ENCODE data around the gene TRANK1.
"Not testable (repeated sequence)": the region's sequence is repeated elsewhere in the genome, so short reads cannot be mapped to it uniquely, and the experiment has no call there.

Gene TRANK1

GRCh38 chr3:36909181-36909580 lies 35.7 kb downstream of the TRANK1 start:
- H3K9me3 Mint-ChIP-seq = no peaks in the 10 kb centered on the region
- peaks cover 80% of the 10 kb centered on the region for H3K4me1 Mint-ChIP-seq
- peaks cover 1% of the 10 kb centered on the region for H3K36me3 Mint-ChIP-seq
- H3K27me3 Mint-ChIP-seq = no peaks in the 10 kb centered on the region
- peak overlapping the region; percentile 94 for H3K4me3 Mint-ChIP-seq
- peak overlapping the region; percentile 97 for H3K27ac Mint-ChIP-seq

- Mint-ChIP-seq H3K9me3 (no peaks in the 10 kb centered on the region), H3K4me3 (peak overlapping the region; percentile 94), H3K27me3 (no peaks in the 10 kb centered on the region), H3K4me1 (peaks cover 79% of the 10 kb centered on the region), H3K27ac (peak overlapping the region; percentile 97), H3K36me3 (peaks cover 1% of the 10 kb centered on the region)
Observed at GRCh38 chr3:36908647-36909180, 36.1 kb downstream of the TRANK1 start.

DNA sequence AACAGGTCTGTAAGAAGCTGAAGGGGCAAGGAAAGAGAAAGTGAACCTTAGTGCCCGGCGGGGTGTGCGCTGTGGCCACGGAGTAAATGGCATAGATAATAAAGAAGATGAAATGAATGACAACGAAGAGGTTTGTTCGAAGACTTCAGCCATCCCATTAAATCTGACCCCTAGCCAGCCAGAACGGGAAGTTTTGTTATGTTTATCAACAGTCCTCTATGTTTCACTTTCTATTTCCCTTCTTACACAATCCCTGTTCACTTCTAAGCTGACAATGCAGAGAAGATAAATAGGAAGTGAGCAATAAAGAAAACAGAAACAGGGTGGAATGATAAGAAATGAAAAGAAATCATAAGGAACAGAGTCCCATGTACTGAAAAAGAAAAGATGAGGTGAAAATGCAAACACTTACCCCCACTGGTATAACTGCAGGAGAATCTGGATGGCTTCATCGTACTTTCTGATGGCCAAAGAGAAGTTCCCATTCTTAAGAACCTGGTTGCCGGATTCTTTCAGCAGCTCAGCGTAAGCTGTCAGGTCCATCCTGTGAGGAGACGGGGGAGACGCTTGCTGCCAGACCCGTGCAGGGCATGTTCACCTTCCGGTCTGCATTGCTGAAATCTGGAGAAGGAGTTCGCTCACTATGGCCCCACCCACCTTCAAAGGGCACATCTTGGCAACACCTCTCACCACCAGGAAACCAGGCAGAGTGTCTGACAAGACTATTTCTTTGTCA lies 36.8 kb downstream of the TRANK1 start:
- Mint-ChIP-seq H3K27ac (peak overlapping the region; percentile 97), H3K4me1 (peaks cover 79% of the 10 kb centered on the region), H3K36me3 (peaks cover 1% of the 10 kb centered on the region), H3K4me3 (peak overlapping the region; percentile 94), H3K9me3 (no peaks in the 10 kb centered on the region), H3K27me3 (no peaks in the 10 kb centered on the region)

DNA sequence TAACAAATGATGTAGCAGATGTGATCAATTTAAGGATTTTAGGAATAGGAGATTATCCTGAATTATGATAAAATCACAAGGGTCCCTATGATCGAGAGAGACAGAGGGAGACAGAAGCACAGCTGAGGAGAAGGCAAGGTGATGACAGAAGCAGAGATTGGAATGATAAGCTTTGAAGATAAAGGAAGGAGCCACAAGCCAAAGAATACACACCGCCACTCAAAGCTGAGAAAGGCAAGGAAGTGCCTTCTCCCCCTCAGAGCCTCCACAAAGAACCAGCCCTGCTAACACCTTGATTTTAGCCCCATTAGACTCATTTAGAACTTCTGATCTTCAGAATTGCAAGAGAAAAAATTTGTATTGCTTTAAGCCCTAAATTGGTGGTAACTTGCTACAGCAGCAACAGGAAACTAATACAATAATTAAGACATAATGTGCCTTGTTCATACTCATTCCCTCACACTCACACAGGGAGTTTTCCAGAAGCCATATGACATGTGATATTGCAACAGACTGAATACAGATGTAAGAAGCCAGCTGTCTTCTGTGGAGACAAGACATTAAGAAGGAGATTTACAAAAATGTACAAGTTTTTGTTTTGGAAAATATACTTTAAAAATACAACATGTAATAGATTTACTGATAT lies 38.2 kb downstream of the TRANK1 start:
- peak overlapping the region; percentile 86 for H3K27ac Mint-ChIP-seq
- H3K4me1 Mint-ChIP-seq = peaks cover 82% of the 10 kb centered on the region
- peak overlapping the region; percentile 82 for H3K4me3 Mint-ChIP-seq
- H3K27me3 Mint-ChIP-seq = no peaks in the 10 kb centered on the region
- H3K36me3 Mint-ChIP-seq = peaks cover 12% of the 10 kb centered on the region
- no peaks in the 10 kb centered on the region for H3K9me3 Mint-ChIP-seq

DNA sequence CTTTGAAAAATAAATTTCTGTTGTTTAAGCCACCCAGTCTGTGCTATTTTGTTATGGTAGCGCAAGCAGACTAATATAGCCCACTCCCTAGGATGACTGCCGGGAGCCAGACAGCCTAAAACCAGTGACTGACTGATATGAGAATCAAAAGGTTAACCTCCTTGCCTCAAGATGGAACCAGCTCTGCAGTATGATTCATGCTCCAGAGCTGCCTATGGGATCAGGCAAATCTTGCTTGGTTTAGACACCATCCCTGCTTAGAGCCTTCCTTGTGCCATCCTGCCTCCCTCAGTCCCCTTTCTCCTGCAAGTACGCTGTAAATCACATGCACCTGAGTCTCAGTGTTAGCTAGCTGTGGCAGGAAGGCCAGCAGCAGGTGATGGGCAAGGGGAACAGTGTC lies 39.3 kb downstream of the TRANK1 start:
- peaks cover 87% of the 10 kb centered on the region for H3K4me1 Mint-ChIP-seq

DNA sequence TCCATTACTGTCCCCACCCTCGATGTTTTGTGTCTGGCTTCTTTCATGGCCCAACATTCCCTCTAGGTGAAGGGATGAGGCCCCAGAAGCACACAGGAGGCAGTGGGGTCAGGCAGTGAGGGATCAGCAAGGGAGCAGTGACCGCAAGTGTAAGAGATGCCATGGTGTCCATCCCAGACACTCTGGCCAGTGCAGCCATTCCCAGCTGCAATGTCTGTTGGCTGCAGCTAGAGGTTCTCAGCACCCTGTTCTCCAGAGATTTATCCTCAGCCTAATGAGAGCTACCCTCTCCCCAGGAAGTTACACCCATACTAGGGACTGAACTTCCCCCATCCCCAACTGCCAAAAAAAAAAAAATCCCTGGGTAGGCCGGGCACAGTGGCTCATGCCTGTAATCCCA lies 40.2 kb downstream of the TRANK1 start:
- no peaks in the 10 kb centered on the region for H3K27me3 Mint-ChIP-seq
- peak overlapping the region; percentile 39 for H3K4me3 Mint-ChIP-seq
- no peaks in the 10 kb centered on the region for H3K9me3 Mint-ChIP-seq
- peaks cover 92% of the 10 kb centered on the region for H3K4me1 Mint-ChIP-seq
- H3K36me3 Mint-ChIP-seq = peaks cover 15% of the 10 kb centered on the region
- H3K27ac Mint-ChIP-seq = peak overlapping the region; percentile 41

More for the DNA sequence above, 39.3 kb downstream of the TRANK1 start:
- Mint-ChIP-seq H3K36me3 (peaks cover 12% of the 10 kb centered on the region), H3K4me3 (peak overlapping the region; percentile 82), H3K27me3 (no peaks in the 10 kb centered on the region), H3K27ac (peak overlapping the region; percentile 86), H3K9me3 (no peaks in the 10 kb centered on the region)

GRCh38 chr3:36904065-36904464 lies 40.8 kb downstream of the TRANK1 start:
- H3K27ac Mint-ChIP-seq, H3K4me3 Mint-ChIP-seq, H3K9me3 Mint-ChIP-seq, H3K27me3 Mint-ChIP-seq: not testable (repeated sequence)
- Mint-ChIP-seq H3K36me3 (peaks cover 15% of the 10 kb centered on the region), H3K4me1 (peaks cover 91% of the 10 kb centered on the region)

- Mint-ChIP-seq H3K27me3 (no peaks in the 10 kb centered on the region), H3K4me3 (peak overlapping the region; percentile 11), H3K4me1 (peaks cover 87% of the 10 kb centered on the region), H3K9me3 (no peaks in the 10 kb centered on the region), H3K36me3 (peaks cover 16% of the 10 kb centered on the region), H3K27ac (peak overlapping the region; percentile 92)
Observed at GRCh38 chr3:36903119-36903882, 41.6 kb downstream of the TRANK1 start.

DNA sequence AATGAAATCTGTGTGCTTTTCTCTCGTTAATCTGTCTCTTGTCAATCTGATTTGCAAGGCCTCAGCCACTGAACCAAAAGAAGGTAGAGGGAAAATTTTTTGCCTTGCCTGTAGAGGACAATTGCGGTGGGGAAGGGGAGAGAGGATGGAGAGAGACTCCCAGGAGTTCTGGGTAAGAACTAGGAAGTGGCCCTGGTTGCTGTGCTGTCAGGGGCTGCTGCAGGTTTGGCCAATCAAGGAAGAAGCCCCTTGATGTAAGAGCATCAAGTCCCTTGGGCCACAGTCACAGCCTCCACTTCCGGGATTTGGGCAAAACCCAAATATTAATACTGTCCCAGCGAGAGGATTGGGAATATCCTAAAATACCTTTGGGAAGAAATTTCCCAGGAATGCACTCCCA lies 43.3 kb downstream of the TRANK1 start:
- Mint-ChIP-seq H3K36me3 (peaks cover 21% of the 10 kb centered on the region), H3K4me3 (no peak overlapping the region), H3K4me1 (peaks cover 87% of the 10 kb centered on the region), H3K27me3 (no peaks in the 10 kb centered on the region), H3K9me3 (no peaks in the 10 kb centered on the region), H3K27ac (peak overlapping the region; percentile 72)

DNA sequence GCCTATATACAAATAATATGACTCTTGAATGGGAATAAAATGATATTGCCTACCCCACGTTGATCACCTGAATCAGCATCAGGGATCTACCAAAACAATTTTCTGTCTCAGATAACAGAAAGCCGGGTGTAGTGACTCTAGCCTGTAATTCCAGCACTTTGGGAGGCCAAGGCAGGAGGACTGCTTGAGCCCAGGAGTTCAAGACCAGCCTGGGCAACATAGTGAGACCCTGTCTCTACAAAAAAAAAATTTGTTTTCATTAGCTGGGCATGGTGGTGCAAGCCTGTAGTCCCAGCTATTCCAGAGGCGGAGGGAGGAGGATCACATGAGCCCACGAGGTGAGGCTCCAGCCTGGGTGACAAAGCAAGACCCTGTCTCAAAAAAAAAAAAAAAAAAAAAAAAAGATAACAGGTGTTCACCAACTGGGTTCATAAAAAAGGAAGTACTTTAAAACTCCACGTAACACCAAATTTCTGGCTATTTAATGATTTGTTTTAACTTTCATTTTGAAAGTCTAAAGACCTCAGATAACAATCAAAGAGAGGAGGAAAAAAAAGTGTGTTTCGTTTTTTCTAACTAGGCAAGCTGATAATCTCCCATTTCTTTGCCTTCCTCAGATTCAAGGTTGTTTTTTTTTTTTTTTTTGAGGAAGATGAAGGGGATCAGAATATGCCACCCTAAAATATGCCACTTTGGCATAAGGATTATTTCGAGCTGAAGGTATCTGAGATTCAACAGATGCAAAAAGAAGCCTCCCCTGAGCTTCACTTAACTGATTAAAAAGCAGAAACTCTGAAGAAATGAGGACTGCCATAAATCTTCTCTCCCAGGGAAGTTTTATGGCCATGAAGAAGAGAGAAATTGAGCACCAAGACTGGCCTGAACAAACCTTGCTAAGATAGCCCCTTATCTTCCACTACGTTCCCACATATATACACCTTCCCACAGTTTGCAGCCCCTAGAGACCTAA lies 44.1 kb downstream of the TRANK1 start:
- no peaks in the 10 kb centered on the region for H3K27me3 Mint-ChIP-seq
- peak overlapping the region; percentile 87 for H3K27ac Mint-ChIP-seq
- H3K9me3 Mint-ChIP-seq = no peaks in the 10 kb centered on the region
- H3K36me3 Mint-ChIP-seq = peaks cover 23% of the 10 kb centered on the region
- peak overlapping the region; percentile 62 for H3K4me3 Mint-ChIP-seq
- peaks cover 84% of the 10 kb centered on the region for H3K4me1 Mint-ChIP-seq

DNA sequence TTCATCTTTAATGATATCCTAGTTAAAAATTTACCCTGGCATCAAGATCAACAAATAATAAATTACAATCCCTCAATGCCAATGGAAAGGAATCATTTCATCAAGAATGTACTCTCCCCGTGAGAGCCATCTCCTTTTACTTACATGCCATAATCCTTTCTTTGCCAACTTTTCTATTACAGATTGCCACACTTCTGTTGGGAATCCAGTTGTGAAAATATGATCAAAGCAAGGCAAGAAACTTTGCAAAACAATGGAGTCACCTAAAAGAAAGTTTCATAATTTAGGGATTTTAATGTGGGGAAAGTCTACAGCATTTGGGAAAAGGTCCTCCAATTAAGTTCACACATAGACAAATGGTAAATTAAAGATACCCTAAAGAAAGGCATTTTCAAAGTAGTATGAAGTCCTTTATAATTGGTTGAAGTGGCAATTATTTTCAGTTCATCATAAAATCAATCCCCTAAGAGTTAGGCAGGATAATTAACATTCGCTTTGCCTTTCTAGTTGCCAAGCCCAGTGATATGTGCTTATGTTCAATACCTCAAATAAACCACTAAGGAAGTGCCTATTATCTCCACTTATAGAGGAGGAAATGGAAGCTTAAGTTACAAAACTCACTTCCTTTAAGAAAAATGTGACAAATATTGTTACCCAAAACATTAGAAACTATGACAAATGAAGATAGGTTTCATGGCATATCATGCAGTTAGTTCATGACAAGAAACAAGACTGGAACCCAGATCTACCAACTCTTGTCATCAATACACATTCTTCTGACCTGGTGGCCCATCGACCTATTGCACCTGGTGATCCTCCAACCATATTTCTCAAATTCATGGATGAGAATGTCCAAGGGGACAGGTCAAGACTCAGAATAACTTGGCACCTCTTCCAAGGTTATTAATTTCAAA lies 49.1 kb downstream of the TRANK1 start:
- Mint-ChIP-seq H3K27me3 (no peaks in the 10 kb centered on the region), H3K4me3 (peak overlapping the region; percentile 27)

DNA sequence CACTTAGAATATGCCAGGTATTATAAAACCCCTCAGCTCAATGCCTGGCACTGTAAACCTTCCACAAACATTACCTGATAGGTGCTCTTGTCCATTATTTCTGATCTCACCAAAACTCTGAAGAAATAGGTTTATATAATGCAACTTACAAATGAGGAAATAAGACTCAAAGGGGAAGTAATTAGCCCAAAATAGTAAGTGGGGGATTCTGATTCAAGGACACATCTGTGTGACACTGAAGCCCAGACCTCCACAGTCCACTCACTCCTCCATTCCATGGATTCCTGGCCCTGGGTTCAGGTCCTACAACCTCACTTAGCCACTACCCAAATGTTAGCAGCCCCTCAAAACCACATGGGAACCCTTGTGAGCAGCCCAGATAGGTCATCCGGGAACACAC lies 49.9 kb downstream of the TRANK1 start:
- H3K27ac Mint-ChIP-seq = peak overlapping the region; percentile 96

More for the DNA sequence above, 49.1 kb downstream of the TRANK1 start:
- Mint-ChIP-seq H3K27ac (peak overlapping the region; percentile 96), H3K36me3 (peaks cover 28% of the 10 kb centered on the region), H3K4me1 (peaks cover 78% of the 10 kb centered on the region), H3K9me3 (no peaks in the 10 kb centered on the region)

GRCh38 chr3:36893826-36894225 lies 51.0 kb downstream of the TRANK1 start:
- Mint-ChIP-seq H3K4me1 (peaks cover 69% of the 10 kb centered on the region), H3K27ac (peak overlapping the region; percentile 96), H3K4me3 (peak overlapping the region; percentile 37), H3K27me3 (no peaks in the 10 kb centered on the region), H3K9me3 (no peaks in the 10 kb centered on the region), H3K36me3 (peaks cover 29% of the 10 kb centered on the region)

More for the DNA sequence above, 49.9 kb downstream of the TRANK1 start:
- H3K9me3 Mint-ChIP-seq = no peaks in the 10 kb centered on the region
- H3K4me3 Mint-ChIP-seq = no peak overlapping the region
- peaks cover 27% of the 10 kb centered on the region for H3K36me3 Mint-ChIP-seq
- no peaks in the 10 kb centered on the region for H3K27me3 Mint-ChIP-seq
- H3K4me1 Mint-ChIP-seq = peaks cover 76% of the 10 kb centered on the region

GRCh38 chr3:36893137-36893557 lies 51.7 kb downstream of the TRANK1 start:
- Mint-ChIP-seq H3K9me3 (no peaks in the 10 kb centered on the region), H3K36me3 (peaks cover 27% of the 10 kb centered on the region), H3K4me1 (peaks cover 70% of the 10 kb centered on the region), H3K4me3 (peak overlapping the region; percentile 30), H3K27me3 (no peaks in the 10 kb centered on the region), H3K27ac (peak overlapping the region; percentile 96)
